CD4-positive, CD25-positive, alpha-beta regulatory T cell (primary cell): ENCODE measurements around the gene NUPR1. TPM values are rescaled to one million over a fixed set of nuclear protein-coding genes. Genes with fewer than 3 reads are reported as not detected.
"Not testable (repeated sequence)": the region's sequence is repeated elsewhere in the genome, so short reads cannot be mapped to it uniquely, and the experiment has no call there.

ENCODE experiments used
- ATAC-seq, 2 donors: fragments of 150-1000 bp; cut with Tn5 transposase; one replicate each; pipeline ENCODE4 v1.10.0; 2021; ENCODE audit warnings: low read depth in 2 of 2, moderate number of reproducible peaks in 2 of 2, moderate library complexity in 1 of 2
- DNase-seq, 3 donors: peaks; one replicate each; pipeline versions ENCODE4 v3.0.0 to v3.0.0-alpha.2; 2012 to 2022; ENCODE audit warnings: mixed read lengths in 1 of 3
- H3K27ac ChIP-seq: one replicate; pipeline ENCODE4 v1.7.0; 2013; ENCODE audit warnings: mild to moderate bottlenecking, low read length; ENCODE audit not compliant: insufficient read depth, poor library complexity, severe bottlenecking
- H3K27me3 ChIP-seq: one replicate; pipeline ENCODE4 v1.7.0; 2013; ENCODE audit warnings: low read length; ENCODE audit not compliant: control insufficient read depth, insufficient read depth
- H3K36me3 ChIP-seq: one replicate; pipeline ENCODE4 v1.7.0; 2013; ENCODE audit warnings: mild to moderate bottlenecking, low read length, moderate library complexity; ENCODE audit not compliant: control insufficient read depth, insufficient read depth
- H3K4me1 ChIP-seq: 2 replicates; pipeline ENCODE4 v1.7.0; 2013; ENCODE audit warnings: mild to moderate bottlenecking, low read length; ENCODE audit not compliant: insufficient read depth, control insufficient read depth, poor library complexity, severe bottlenecking
- H3K4me3 ChIP-seq: one replicate; pipeline ENCODE4 v1.7.0; 2013; ENCODE audit warnings: low read depth, mild to moderate bottlenecking, low read length, moderate library complexity
- H3K9me3 ChIP-seq, 2 experiments: 1 replicate in 1 of 2; 2 replicates in 1 of 2; pipeline ENCODE4 v1.7.0; 2013; ENCODE audit warnings: low read length in 2 of 2, mild to moderate bottlenecking in 1 of 2, moderate library complexity in 1 of 2; ENCODE audit not compliant: control insufficient read depth in 2 of 2
- H3K27ac Mint-ChIP-seq, 3 donors: one replicate each; pipeline ENCODE4 v1.8.0; 2020 to 2022; ENCODE audit warnings: mild to moderate bottlenecking in 3 of 3, mixed read lengths in 3 of 3, moderate library complexity in 2 of 3
- H3K27me3 Mint-ChIP-seq: one replicate; pipeline ENCODE4 v1.8.0; 2022; ENCODE audit warnings: mild to moderate bottlenecking, mixed read lengths
- H3K36me3 Mint-ChIP-seq: one replicate; pipeline ENCODE4 v1.8.0; 2020; ENCODE audit warnings: mixed read lengths
- H3K4me1 Mint-ChIP-seq, 4 donors: one replicate each; pipeline ENCODE4 v1.8.0; 2020 to 2022; ENCODE audit warnings: mixed read lengths in 4 of 4, mild to moderate bottlenecking in 1 of 4
- H3K4me3 Mint-ChIP-seq, 4 donors: one replicate each; pipeline ENCODE4 v1.8.0; 2020 to 2022; ENCODE audit warnings: mild to moderate bottlenecking in 4 of 4, mixed read lengths in 4 of 4, moderate library complexity in 3 of 4
- H3K9me3 Mint-ChIP-seq, 7 donors: one replicate each; pipeline ENCODE4 v1.8.0; 2020 to 2022; ENCODE audit warnings: mixed read lengths in 7 of 7, mild to moderate bottlenecking in 3 of 7, moderate library complexity in 2 of 7
- polyA plus RNA-seq, 4 donors: library from polyadenylated mRNA; unstranded; fragments of 300-500 nt; fragmentation: Illumina TruSeq; gene quantifications; one replicate each; pipeline ENCODE4 v1.2.3, GENCODE V29; 2021
- total RNA-seq: library from RNA; stranded (reverse); gene quantifications from one replicate; pipeline ENCODE4 v1.2.3, GENCODE V29; 2022

NUPR1 gene
- total and polyA plus RNA-seq, 5 donors from 2014 or later, result not detected

DNA sequence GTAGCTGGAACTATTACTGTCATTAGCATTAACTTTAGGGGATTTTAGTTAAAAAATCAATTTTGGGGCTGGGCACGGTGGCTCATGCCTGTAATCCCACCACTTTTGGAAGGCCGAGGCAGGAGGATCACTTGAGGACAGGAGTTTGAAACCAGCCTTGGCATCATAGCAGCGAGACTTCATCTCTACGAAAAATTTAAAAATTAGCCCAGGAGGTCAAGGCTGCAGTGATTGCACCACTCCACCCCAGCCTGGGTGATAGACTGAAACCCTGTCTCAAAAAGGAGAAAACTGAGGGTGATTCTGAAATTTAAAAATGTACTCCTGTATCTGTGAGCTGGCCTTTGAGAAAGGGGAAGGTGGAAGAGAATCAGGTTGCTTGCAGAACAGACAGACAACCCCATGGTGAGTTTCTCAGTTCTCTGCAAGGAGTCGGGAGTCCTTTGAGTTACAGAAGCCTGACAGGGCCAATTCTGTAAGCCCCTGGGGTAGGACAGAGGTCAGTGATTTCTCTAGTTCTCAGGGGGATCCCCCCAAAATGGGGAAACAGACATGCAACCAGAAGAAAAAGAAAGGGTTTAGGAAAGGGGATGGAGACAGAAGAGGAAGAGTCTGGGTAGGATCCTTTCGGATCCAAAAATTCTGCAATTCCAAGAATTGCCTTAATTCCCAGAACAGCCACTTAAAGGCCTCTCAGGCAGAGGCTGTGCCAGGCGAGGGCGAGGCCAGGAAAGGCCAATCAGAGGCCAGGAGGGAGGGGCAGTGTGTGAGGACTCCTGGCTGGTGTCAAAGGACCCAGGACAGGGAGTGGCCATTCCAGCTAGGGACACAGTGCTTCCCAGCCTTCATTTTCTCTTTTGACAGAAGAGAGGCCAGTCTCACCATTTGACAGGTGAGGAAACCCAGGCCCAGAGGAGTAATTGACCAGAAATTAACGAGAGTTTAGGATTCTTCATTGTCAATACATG, 6.7 kb downstream of the NUPR1 start:
- H3K4me3 ChIP-seq, result no peak overlapping the region
- no peaks in the 10 kb centered on the region for H3K36me3 ChIP-seq
- peaks cover 18% of the 10 kb centered on the region for H3K4me1 ChIP-seq
- H3K4me1 Mint-ChIP-seq, result peaks cover 0 to 42% (median 26%) of the 10 kb centered on the region in 4 donors
- H3K27ac ChIP-seq, result no peak overlapping the region
- ATAC-seq, result no peak
- peaks cover 5% of the 10 kb centered on the region for H3K36me3 Mint-ChIP-seq
- no peaks in the 10 kb centered on the region for H3K27me3 Mint-ChIP-seq
- H3K27me3 ChIP-seq, result no peaks in the 10 kb centered on the region
- H3K9me3 Mint-ChIP-seq, result peaks cover 0 to 4% (median 2%) of the 10 kb centered on the region in 7 donors
- peak overlapping the region in 2 of 3 donors; percentile 69 to 76 for H3K27ac Mint-ChIP-seq
- no peak overlapping the region for H3K4me3 Mint-ChIP-seq
- no peak for DNase-seq
- H3K9me3 ChIP-seq, result no peaks in the 10 kb centered on the region

DNA sequence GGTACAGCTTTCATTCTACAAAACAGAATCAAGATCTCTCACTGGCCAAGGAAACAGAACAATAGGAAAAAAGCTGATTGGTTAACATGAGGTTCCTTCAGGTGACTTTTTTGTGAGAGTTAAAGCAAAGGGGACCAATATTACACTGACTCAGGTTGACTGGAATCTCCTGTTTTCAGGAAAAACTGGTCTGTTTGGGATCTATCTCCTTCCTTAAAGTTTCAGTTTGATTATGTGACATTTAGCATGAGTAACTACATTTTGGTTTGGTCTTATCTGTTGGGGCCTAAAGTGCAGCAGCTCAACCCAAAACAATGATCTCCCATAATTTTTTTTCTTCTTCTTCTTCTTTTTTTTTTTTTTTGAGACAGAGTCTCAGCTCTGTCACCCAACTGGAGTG, 9.7 kb downstream of the NUPR1 start:
- H3K27me3 Mint-ChIP-seq, result peaks cover 4% of the 10 kb centered on the region
- Histone ChIP-seq H3K4me1 (peaks cover 7% of the 10 kb centered on the region), H3K27ac (no peak overlapping the region), H3K27me3 (no peaks in the 10 kb centered on the region), H3K4me3 (no peak overlapping the region), H3K9me3 (no peaks in the 10 kb centered on the region), H3K36me3 (no peaks in the 10 kb centered on the region)
- H3K36me3 Mint-ChIP-seq, result no peaks in the 10 kb centered on the region
- H3K9me3 Mint-ChIP-seq, result peaks cover 0 to 4% (median 0%) of the 10 kb centered on the region in 7 donors
- ATAC-seq (no peak), DNase-seq (no peak)
- H3K4me3 Mint-ChIP-seq, result no peak overlapping the region
- peaks cover 0 to 32% (median 11%) of the 10 kb centered on the region in 4 donors for H3K4me1 Mint-ChIP-seq
- H3K27ac Mint-ChIP-seq, result peak overlapping the region in 1 of 3 donors; percentile 74

DNA sequence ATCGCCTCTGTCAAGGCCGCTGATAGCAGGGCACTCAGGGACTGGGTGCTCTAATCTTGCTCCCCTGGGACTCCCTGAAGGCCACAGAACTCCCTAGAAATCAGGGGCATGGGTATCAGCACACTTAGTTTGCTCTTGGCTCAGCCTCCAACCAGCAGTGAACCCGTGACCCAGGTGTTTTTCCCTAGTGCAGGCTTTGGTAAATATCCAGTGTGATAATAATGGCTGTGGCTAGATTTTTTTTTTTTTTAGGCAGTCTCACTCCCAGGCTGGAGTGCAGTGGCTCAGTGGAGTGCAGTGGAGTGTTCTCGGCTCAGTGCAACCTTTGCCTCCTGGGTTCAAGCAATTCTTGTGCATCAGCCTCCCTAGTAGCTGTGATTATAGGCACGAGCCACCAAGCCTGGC, 10.3 kb downstream of the NUPR1 start:
- Mint-ChIP-seq H3K9me3 (peaks cover 0 to 4% (median 0%) of the 10 kb centered on the region in 7 donors), H3K4me3 (no peak overlapping the region), H3K36me3 (no peaks in the 10 kb centered on the region), H3K27ac (no peak overlapping the region), H3K27me3 (peaks cover 4% of the 10 kb centered on the region), H3K4me1 (peaks cover 0 to 28% (median 8%) of the 10 kb centered on the region in 4 donors)
- peaks cover 1% of the 10 kb centered on the region for H3K4me1 ChIP-seq
- no peaks in the 10 kb centered on the region for H3K36me3 ChIP-seq
- H3K9me3 ChIP-seq, result no peaks in the 10 kb centered on the region
- no peak for DNase-seq
- no peak overlapping the region for H3K4me3 ChIP-seq
- H3K27ac ChIP-seq, result no peak overlapping the region
- ATAC-seq, result no peak
- H3K27me3 ChIP-seq, result no peaks in the 10 kb centered on the region

DNA sequence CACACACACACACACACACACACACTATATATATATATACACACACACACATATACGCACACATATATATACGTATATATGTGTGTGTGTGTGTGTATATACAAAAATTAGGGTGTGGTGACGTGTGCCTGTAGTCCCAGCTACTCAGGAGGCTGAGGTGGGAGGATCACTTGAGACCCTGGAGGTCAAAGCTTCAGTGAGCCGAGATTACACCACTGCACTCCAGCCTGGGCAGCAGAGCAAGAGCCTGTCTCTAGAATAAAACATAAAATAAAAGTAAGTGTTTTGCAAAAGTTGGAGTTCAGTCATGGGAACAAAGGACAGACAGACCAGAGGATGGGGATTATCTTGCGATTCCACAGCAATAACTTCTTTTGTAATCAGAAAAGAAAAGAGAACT, 10.8 kb downstream of the NUPR1 start:
- Mint-ChIP-seq H3K4me1 (peaks cover 0 to 24% (median 6%) of the 10 kb centered on the region in 4 donors), H3K27ac (peak overlapping the region in 1 of 3 donors; percentile 59), H3K4me3 (no peak overlapping the region), H3K27me3 (peaks cover 4% of the 10 kb centered on the region), H3K9me3 (peaks cover 0 to 2% (median 0%) of the 10 kb centered on the region in 7 donors), H3K36me3 (no peaks in the 10 kb centered on the region)
- Histone ChIP-seq H3K27ac (no peak overlapping the region), H3K27me3 (no peaks in the 10 kb centered on the region), H3K4me1 (no peaks in the 10 kb centered on the region), H3K9me3 (no peaks in the 10 kb centered on the region), H3K4me3 (no peak overlapping the region), H3K36me3 (no peaks in the 10 kb centered on the region)
- ATAC-seq, result no peak
- DNase-seq, result no peak

DNA sequence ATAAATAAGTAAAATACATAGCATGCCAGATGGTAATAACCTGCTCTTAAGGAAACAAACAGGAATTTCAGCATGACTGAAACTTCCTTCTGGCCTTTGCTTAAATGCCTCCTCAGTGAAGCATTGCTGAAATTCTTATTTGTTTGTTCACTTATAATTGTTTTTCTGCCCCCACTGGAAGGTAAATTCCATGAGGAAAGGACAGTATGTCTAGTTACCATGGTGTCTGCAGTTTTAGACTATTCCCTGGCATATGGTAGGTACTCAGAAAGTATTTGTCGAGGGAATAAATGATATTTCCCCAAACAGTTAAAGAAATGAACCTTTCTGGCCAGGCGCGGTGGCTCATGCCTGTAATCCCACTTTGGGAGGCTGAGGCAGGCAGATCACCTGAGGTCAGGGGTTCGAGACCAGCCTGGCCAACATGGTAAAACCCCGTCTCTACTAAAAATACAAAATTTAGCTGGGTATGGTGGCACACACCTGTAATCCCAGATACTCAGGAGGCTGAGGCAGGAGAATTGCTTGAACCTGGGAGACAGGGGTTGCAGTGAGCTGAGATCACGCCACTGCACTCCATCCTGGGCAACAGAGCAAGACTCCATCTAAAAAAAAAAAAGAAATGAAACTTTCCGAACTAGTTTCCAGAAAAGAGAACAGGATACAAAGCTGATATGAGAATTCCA, 11.5 kb downstream of the NUPR1 start:
- H3K4me1 Mint-ChIP-seq, result peaks cover 0 to 18% (median 5%) of the 10 kb centered on the region in 4 donors
- H3K4me3 Mint-ChIP-seq, H3K4me3 ChIP-seq, H3K27ac Mint-ChIP-seq, DNase-seq, H3K36me3 ChIP-seq, H3K9me3 ChIP-seq, H3K9me3 Mint-ChIP-seq, H3K4me1 ChIP-seq, H3K27me3 ChIP-seq, H3K27ac ChIP-seq, ATAC-seq, H3K27me3 Mint-ChIP-seq, H3K36me3 Mint-ChIP-seq: not testable (repeated sequence)

DNA sequence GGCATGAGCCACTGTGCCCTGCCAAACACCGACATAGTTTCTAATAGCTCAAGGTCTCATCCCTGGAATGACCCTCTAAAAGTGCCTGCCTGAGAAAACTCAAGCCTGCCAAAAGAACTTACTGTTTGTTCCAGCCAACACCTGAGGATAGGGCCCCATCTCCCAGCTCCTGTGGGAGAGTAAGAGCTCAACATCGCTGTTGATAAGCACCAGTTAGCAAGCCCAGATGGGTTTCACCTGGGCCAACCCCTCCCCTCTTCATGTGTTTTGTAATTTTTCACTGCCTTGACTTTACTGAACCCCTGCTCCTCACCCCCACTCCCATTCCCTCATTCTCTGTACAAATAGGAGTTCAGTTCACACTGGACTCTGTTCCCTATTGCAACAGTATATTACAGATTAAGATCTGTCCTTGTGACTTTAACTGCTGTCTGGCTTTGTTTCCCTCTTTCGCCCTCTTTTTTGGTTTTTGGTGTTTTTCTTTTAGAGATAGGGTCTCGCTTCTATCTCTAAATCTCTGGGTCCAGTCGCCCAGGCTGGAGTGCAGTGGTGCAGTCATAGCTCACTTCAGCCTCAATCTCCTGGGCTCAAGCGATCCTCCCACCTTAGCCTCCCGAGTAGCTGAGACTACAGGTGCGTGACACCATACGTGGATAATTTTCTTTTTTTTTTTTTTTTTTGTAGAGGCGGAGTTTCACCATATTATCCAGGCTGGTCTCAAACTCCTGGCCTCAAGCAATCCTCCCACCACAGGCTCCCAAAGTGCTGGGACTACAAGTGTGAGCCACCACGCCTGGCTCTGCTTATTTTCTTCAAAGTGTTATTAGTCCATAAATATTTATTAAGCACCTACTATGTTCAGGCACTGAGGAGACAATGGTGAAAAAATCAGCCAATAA, 12.3 kb downstream of the NUPR1 start:
- Mint-ChIP-seq H3K4me3 (no peak overlapping the region), H3K9me3 (no peaks in the 10 kb centered on the region)

DNA sequence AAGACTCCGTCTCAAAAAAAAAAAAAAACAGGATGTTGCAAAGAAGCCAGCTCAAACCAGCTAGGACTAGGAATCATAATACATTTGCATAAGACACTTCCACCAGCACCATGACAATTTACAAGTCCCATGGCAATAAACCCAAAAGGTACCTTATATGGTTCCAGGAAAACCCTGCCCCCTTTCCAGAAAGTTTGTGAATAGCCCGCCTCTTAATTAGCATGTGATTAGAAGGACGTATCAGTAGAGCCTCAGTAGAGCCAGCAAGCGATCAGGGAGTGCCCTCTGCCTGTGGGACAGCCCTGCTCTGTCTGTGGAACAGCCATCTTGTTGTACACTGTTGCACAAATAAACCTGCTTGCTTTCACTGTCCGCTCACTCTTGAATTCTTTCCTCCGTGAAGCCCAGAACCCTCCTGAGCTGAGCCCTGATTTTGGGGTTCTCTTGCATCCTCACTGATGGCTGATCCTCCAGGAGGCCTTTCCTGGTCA, 14.0 kb downstream of the NUPR1 start:
- DNase-seq (peak in 1 of 3 donors; percentile 38), ATAC-seq (peak in 1 of 2 donors; percentile 28)
- Mint-ChIP-seq H3K36me3 (no peaks in the 10 kb centered on the region), H3K4me3 (no peak overlapping the region), H3K27me3 (peaks cover 4% of the 10 kb centered on the region), H3K4me1 (peaks cover 0 to 14% (median 3%) of the 10 kb centered on the region in 4 donors), H3K9me3 (no peaks in the 10 kb centered on the region), H3K27ac (no peak overlapping the region)
- no peak overlapping the region for H3K4me3 ChIP-seq
- H3K4me1 ChIP-seq, result no peaks in the 10 kb centered on the region
- no peaks in the 10 kb centered on the region for H3K9me3 ChIP-seq
- no peaks in the 10 kb centered on the region for H3K27me3 ChIP-seq
- H3K27ac ChIP-seq, result no peak overlapping the region
- H3K36me3 ChIP-seq, result no peaks in the 10 kb centered on the region

More for the DNA sequence above, 12.3 kb downstream of the NUPR1 start:
- H3K4me3 ChIP-seq, result no peak overlapping the region
- Mint-ChIP-seq H3K36me3 (no peaks in the 10 kb centered on the region), H3K27ac (peak overlapping the region in 1 of 3 donors; percentile 40), H3K27me3 (peaks cover 4% of the 10 kb centered on the region), H3K4me1 (peaks cover 0 to 11% (median 3%) of the 10 kb centered on the region in 4 donors)
- no peak overlapping the region for H3K27ac ChIP-seq
- H3K27me3 ChIP-seq, result no peaks in the 10 kb centered on the region
- no peaks in the 10 kb centered on the region for H3K4me1 ChIP-seq
- no peaks in the 10 kb centered on the region for H3K36me3 ChIP-seq
- ATAC-seq, result no peak
- no peaks in the 10 kb centered on the region for H3K9me3 ChIP-seq
- DNase-seq, result no peak
